GM23248 (cell line): ENCODE results near the gene REG4.

Experiments used
- EZH2 ChIP-seq: fragments of 200-600 bp; sonication (generic); IDR thresholded peaks from 2 replicates; pipeline ENCODE4 v1.6.1; 2018; ENCODE audit warnings: antibody characterized with exemption, mild to moderate bottlenecking; ENCODE audit not compliant: insufficient read depth, poor library complexity, severe bottlenecking
- EZH2phosphoT487 ChIP-seq: fragments of 200-600 bp; sonication (generic); IDR thresholded peaks from 2 replicates; pipeline ENCODE4 v1.6.1; 2018; ENCODE audit warnings: antibody characterized with exemption, moderate library complexity, mild to moderate bottlenecking, low read depth; ENCODE audit not compliant: insufficient read depth

DNA sequence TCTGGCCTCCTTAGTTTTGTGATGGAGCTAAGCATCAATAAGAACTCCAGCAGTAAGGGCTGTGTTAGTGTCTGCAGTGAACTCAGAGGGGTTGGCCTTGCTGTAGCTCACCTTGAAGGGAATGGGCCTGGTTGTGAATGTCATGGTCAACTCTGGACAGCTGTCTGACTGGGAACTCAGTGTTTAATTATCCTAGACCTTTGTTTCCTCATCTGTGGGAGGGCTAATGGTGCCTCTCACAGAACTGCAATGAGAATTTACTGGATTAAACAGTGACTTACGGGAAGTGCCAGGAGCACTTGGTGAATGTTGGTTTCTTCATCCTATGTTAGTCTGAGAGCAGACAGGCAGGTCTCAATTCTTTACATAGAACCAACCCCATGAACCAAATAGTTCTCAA is 66.2 kb downstream of the REG4 start:
- TF ChIP-seq EZH2 (no peak), EZH2phosphoT487 (no peak)
